IPS-18a (cell line): ENCODE measurements around the gene EFNB1.

ENCODE experiments used
- H3K27ac ChIP-seq: one replicate; pipeline ENCODE4 v1.5.1; 2013; ENCODE audit warnings: low read length
- H3K27me3 ChIP-seq: one replicate; pipeline ENCODE4 v1.6.1; 2013; ENCODE audit warnings: mild to moderate bottlenecking, low read length; ENCODE audit not compliant: control insufficient read depth, insufficient read depth
- H3K36me3 ChIP-seq: one replicate; pipeline ENCODE4 v1.6.1; 2013; ENCODE audit warnings: low read depth, low read length; ENCODE audit not compliant: control insufficient read depth
- H3K4me1 ChIP-seq: one replicate; pipeline ENCODE4 v1.6.1; 2013; ENCODE audit warnings: low read depth, low read length; ENCODE audit not compliant: control insufficient read depth
- H3K4me3 ChIP-seq: one replicate; pipeline ENCODE4 v1.5.1; 2013; ENCODE audit warnings: low read length
- H3K9ac ChIP-seq: one replicate; pipeline ENCODE4 v1.6.1; 2013; ENCODE audit warnings: mild to moderate bottlenecking, low read length, moderate library complexity
- H3K9me3 ChIP-seq: one replicate; pipeline ENCODE4 v1.6.1; 2013; ENCODE audit warnings: low read depth, low read length; ENCODE audit not compliant: control insufficient read depth

EFNB1 gene

GRCh38 chrX:68848189-68848940, 19.5 kb downstream of the EFNB1 start:
- H3K4me3 ChIP-seq: no peak overlapping the region
- no peaks in the 10 kb centered on the region for H3K36me3 ChIP-seq
- no peaks in the 10 kb centered on the region for H3K9me3 ChIP-seq
- peaks cover 40% of the 10 kb centered on the region for H3K4me1 ChIP-seq
- H3K9ac ChIP-seq: no peak overlapping the region
- H3K27me3 ChIP-seq: peaks cover 29% of the 10 kb centered on the region
- no peak overlapping the region for H3K27ac ChIP-seq

DNA sequence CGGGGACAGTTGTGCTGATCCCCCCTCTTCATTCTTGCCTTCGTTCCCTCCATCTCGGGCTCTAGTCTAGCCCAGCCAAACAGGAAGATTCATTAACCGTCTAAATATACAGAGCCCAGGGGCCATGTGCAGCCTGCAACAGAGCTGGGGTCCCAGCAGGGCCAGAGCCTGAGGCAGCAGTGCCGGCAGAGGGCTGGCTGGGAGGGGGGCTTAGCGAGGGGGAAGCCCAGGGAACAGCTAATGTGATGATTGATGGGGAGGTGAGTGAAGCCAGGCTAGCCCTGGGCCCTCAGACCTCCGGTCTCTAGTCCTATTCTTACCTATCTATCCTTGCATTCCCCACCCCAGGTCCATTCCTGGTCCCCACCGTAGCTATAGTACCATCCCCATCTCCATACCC, 22.3 kb downstream of the EFNB1 start:
- Histone ChIP-seq H3K36me3 (no peaks in the 10 kb centered on the region), H3K9me3 (no peaks in the 10 kb centered on the region), H3K9ac (no peak overlapping the region), H3K4me1 (peaks cover 48% of the 10 kb centered on the region), H3K27me3 (peaks cover 29% of the 10 kb centered on the region), H3K27ac (no peak overlapping the region), H3K4me3 (no peak overlapping the region)

DNA sequence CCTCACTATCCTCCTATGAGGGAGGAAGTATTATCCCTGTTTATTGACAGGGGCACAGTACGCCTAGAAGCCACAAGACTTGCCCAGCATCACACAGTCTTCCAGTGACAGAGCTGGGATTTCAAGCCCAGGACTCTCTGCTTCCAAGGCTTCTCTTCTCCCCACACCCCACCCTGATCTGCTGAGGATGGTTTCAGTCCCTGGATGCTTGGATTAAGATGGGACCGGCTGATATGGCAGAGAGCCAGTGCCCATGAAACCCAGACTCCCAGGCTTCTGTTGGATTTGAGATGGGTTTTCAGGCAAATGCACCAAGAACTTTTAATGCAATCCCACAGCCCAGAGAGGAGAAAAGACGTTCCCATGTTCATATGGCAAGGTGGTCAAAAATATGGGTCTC, 23.2 kb downstream of the EFNB1 start:
- Histone ChIP-seq H3K9me3 (no peaks in the 10 kb centered on the region), H3K9ac (no peak overlapping the region), H3K27ac (no peak overlapping the region), H3K27me3 (peaks cover 29% of the 10 kb centered on the region), H3K36me3 (no peaks in the 10 kb centered on the region), H3K4me3 (no peak overlapping the region), H3K4me1 (peaks cover 40% of the 10 kb centered on the region)

GRCh38 chrX:68853665-68854251, 24.9 kb downstream of the EFNB1 start:
- Histone ChIP-seq H3K4me3 (no peak overlapping the region), H3K27ac (no peak overlapping the region), H3K27me3 (peaks cover 13% of the 10 kb centered on the region), H3K9ac (no peak overlapping the region), H3K4me1 (peaks cover 32% of the 10 kb centered on the region), H3K36me3 (no peaks in the 10 kb centered on the region), H3K9me3 (no peaks in the 10 kb centered on the region)

DNA sequence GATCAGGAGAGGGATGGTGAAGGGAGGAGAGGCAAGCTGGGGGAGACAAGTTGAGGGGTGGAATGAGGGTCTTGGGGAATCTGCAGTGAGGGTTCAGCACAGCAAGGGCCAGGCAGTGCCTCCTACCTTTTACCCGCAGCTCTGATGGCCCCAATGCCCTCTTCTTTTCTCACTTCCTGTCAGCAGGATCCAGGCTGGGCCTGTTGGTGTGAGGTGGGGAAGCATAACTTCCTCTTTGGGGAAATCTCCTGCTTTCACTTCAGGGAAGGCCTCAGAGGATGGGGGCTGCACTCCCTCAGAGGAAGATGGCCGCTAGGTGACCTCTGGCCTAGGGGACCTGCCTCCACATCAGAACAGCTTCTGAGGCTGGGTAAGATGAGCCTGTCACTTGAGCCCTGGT, 36.5 kb downstream of the EFNB1 start:
- no peak overlapping the region for H3K27ac ChIP-seq
- H3K36me3 ChIP-seq: no peaks in the 10 kb centered on the region
- H3K4me3 ChIP-seq: no peak overlapping the region
- no peaks in the 10 kb centered on the region for H3K9me3 ChIP-seq
- H3K4me1 ChIP-seq: peaks cover 14% of the 10 kb centered on the region
- H3K9ac ChIP-seq: no peak overlapping the region
- H3K27me3 ChIP-seq: no peaks in the 10 kb centered on the region

DNA sequence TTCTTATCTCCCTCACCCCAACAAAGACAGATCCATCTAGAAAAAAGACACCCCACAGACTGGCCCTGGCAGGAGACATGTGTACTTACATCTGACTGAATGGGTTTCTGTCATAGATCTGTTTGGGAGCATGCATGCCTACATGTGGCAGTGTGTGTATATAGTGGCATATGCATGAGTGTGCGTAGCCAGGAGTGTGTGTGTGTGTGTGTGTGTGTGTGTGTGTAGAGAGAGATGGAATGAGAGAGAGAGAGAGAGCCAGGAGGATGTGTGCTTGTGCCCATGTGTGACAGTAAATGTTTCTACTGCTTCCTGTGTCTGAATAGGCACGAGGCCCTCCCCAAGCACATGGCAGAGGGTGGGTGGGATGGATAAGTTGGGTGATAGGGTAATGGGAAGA, 37.1 kb downstream of the EFNB1 start:
- no peak overlapping the region for H3K9ac ChIP-seq
- H3K4me3 ChIP-seq: no peak overlapping the region
- no peaks in the 10 kb centered on the region for H3K9me3 ChIP-seq
- no peaks in the 10 kb centered on the region for H3K36me3 ChIP-seq
- H3K4me1 ChIP-seq: peaks cover 14% of the 10 kb centered on the region
- no peak overlapping the region for H3K27ac ChIP-seq
- H3K27me3 ChIP-seq: no peaks in the 10 kb centered on the region

GRCh38 chrX:68867458-68868112, 38.8 kb downstream of the EFNB1 start:
- Histone ChIP-seq H3K4me1 (peaks cover 14% of the 10 kb centered on the region), H3K4me3 (no peak overlapping the region)

DNA sequence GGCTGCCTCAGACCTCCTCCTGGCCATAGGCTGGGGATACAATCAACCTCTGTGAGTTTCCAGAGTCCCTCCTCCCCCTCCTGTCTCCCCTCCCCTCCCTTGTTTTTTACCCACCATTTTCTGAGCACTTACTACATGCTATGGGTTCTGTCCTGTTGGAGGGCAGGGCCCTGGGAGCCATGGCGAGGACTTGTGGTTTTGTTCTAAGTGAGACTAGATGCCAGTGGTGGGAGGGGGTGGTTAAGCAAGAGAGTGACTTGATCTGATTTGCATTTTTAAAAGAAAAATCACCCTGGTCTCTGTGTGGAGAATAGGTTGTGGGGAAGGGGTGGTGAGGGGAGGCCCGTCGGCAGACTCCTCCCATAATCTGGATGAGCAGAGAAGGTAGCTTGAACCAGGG, 39.5 kb downstream of the EFNB1 start:
- H3K9ac ChIP-seq: no peak overlapping the region
- H3K4me3 ChIP-seq: no peak overlapping the region

More at GRCh38 chrX:68867458-68868112, 38.8 kb downstream of the EFNB1 start:
- Histone ChIP-seq H3K27ac (no peak overlapping the region), H3K9ac (no peak overlapping the region), H3K27me3 (no peaks in the 10 kb centered on the region), H3K9me3 (no peaks in the 10 kb centered on the region), H3K36me3 (no peaks in the 10 kb centered on the region)

GRCh38 chrX:68868902-68869800, 40.3 kb downstream of the EFNB1 start:
- Histone ChIP-seq H3K9me3 (no peaks in the 10 kb centered on the region), H3K4me3 (no peak overlapping the region), H3K36me3 (no peaks in the 10 kb centered on the region), H3K4me1 (peaks cover 14% of the 10 kb centered on the region), H3K27me3 (no peaks in the 10 kb centered on the region), H3K27ac (no peak overlapping the region), H3K9ac (no peak overlapping the region)

More for the DNA sequence above, 39.5 kb downstream of the EFNB1 start:
- Histone ChIP-seq H3K4me1 (peaks cover 14% of the 10 kb centered on the region), H3K36me3 (no peaks in the 10 kb centered on the region), H3K27ac (no peak overlapping the region), H3K27me3 (no peaks in the 10 kb centered on the region), H3K9me3 (no peaks in the 10 kb centered on the region)

- no peak overlapping the region for H3K9ac ChIP-seq
- no peaks in the 10 kb centered on the region for H3K9me3 ChIP-seq
- no peaks in the 10 kb centered on the region for H3K36me3 ChIP-seq
- H3K4me1 ChIP-seq: peaks cover 14% of the 10 kb centered on the region
- H3K27ac ChIP-seq: no peak overlapping the region
- H3K4me3 ChIP-seq: no peak overlapping the region
- no peaks in the 10 kb centered on the region for H3K27me3 ChIP-seq
Measured at GRCh38 chrX:68870357-68870756, 41.5 kb downstream of the EFNB1 start.

DNA sequence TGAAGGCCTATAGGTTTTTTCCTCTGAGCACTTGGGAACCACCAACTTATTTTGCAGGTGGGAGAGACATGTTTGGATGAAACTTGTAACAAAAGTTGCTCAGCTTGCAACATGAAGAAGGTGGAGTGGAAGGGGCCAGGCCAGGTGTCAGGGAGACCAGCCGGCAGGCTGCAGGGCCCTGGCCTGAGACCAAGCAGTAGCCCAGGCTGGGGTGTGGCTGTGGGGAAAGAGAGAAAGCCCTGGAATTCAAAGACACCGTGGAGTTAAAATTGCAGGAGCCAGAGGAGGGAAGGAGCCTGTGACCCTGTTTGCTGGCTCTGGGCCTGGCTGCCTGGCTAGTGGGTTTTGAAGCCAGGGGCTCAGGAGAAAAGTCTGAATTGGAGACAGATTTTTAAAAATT, 43.4 kb downstream of the EFNB1 start:
- Histone ChIP-seq H3K4me3 (no peak overlapping the region), H3K27ac (no peak overlapping the region), H3K9ac (no peak overlapping the region), H3K4me1 (peaks cover 13% of the 10 kb centered on the region), H3K36me3 (no peaks in the 10 kb centered on the region), H3K9me3 (no peaks in the 10 kb centered on the region), H3K27me3 (no peaks in the 10 kb centered on the region)
